Activated naive CD4-positive, alpha-beta T cell treated with anti-CD3 and anti-CD28 coated beads, Interleukin-2, amount 50 U/mL, for 16 hours (primary cell): ENCODE measurements around the gene SH3RF3.

Experiments
- DNase-seq: peaks from one replicate; pipeline ENCODE4 v3.0.0-alpha.2; 2020

SH3RF3 gene

DNA sequence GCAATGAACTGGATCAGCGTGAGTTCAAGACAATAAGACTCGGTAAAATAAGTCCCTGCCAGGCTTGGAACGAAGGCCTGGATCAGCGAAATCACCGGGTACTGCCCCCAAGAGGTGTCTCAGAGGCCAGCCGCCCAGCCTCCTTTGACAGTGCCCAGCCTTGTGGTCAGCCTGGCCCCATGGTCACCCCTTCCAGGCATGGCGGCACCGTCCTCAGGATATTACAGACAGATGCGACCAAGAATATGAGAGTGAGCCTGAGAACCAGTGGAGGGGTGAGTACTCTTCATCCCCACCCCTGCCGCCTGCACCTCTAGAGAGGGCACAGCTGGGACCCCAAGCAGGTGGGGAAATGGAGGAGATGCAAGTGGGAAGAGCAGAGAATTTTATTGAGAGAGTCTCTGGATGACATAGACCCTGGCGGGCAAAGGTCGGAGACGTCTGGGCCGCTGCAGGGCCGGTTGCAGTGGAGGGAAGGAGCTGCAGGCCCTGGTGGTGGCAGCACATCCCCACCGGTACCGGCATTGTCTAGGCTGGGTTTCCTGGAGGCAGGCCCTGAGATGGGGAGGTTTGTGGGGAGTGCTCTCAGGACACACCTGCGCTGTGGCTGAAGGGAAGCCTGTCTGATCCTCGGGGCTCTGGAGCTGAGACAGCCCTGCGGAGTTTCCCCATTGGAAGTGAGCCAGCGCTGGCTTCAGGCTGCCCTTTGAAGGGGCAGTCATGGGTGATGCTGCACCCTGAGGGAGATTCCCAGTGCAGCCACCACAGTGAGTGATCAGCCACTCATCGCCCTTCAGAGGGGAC is 294.8 kb downstream of the SH3RF3 start:
- DNase-seq, result no peak

DNA sequence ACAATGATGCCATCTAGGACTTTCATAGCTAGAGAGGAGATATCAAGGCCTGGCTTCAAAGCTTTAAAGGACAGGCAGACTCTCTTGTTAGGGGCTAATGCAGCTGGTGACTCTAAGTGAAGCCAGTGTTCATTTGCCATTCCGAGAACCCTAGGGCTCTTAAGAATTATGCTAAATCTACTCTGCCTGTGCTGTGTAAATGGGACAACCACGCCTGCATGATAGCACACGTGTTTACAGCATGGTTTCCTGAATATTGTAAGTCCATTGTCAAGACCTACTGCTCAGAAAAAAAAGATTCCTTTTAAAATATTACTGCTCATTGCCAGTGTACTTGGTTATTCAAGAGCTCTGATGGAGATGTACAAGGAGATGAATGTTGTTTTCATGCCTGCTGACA is 296.4 kb downstream of the SH3RF3 start:
- DNase-seq, result no peak

DNA sequence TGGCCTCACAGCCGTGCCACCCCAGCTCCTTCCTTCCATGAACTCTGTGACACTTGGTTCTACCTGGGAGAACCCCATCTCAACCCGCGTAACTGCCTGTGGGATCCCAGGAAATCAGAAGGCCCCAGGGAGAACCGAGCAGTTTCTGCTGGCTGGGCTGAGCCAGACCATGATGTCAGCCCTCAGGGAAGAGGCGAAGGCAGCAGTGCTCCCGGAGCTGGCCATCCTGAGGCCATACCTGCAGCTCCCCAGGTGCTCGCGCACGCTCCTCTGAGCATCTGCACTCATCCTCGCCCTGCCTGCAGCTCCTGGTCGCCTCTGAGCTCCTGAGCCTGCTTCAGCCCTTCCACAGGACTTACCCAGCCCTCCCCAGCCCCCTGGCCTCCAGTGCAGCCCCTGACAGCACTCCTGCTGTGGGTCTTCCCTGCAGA is 298.7 kb downstream of the SH3RF3 start:
- no peak for DNase-seq

DNA sequence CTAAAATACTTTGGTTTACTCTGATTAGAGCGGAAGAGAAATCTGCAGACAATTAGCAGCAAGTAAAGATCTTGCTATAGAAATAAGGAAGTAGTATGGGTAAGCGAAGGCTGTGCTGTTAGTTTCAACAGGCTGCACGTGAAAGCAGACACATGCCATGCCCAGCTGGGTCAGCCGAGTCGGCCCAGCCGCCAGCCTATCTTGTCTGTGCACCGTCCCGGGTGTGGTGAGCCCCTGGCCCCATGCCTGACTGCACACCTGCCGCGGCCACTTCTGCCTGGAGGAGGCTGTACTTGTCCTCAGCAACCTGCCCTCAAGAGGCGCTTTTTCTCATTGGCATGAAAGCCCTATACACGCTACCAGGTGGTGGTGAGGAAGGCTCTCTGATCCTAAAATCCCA is 299.3 kb downstream of the SH3RF3 start:
- no peak for DNase-seq

DNA sequence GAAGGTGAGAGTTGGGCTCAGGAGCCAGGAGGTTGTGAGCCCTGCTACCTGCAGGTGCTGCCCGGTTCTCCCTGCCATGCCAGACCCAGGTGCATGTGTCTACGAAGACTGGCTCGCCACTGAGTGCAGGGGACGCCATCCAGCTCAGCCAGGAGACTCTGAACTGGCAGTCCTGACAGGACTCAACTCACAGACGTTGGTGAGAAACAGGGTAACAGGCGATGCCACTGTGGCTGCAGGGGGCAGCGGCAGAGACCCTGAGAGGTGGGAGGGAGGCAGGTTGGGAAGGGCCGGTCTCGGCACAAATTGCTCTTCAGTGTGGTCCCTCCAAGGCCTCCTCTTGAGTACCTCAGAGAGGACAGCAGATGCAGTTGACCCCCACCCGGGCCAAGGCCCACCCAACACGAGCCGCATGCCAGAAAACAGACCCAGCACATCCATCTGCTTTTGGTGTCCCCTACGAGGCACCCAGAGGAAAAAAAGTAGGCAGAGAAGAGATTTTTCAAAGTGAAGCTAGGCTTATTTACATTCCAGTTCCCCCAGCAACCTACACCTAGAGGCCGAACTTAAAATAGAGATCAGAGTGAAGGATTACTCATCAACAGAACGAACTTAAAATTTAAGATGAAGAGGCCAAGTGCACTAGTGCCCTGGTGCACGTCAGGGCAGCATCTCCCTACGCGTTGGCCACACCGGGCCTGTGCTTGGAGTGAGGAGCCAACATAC is 300.0 kb downstream of the SH3RF3 start:
- no peak for DNase-seq

DNA sequence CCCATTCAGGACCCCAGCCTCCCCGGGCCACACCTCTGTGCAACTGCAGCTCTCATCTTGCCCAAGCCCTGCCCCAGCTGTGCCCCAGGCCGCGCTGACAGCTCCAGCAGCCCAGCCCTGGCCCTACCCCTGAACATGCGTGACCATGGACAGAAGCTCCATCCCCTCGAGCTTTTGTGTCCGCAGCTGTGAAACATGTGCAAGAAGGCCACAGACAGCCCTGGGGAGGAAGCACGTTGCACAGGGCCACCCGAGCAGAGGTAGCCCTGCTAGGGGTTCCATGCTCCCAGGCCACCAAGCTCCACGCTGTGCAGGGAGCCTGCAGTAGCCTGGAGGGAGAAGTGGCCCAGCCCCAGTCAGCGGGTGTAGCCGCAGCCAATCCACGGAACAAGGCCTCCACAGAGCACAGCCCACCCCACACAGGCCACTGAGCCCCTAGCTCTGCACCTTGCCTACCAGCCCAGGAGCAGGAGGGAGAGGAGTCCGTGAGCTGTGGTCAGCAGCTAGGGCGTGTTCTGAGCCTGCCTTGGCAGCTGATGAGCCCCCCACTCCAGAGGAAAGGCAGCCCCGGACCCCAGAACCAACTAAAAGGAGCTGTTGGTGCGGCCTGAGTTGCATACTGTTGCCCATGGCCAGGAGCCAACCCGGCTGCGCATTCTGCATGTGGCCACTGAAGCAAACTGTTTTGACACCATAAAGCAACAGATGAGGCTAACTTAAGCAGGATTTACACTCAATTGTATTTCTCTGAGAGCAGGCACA is 300.7 kb downstream of the SH3RF3 start:
- DNase-seq, result no peak

DNA sequence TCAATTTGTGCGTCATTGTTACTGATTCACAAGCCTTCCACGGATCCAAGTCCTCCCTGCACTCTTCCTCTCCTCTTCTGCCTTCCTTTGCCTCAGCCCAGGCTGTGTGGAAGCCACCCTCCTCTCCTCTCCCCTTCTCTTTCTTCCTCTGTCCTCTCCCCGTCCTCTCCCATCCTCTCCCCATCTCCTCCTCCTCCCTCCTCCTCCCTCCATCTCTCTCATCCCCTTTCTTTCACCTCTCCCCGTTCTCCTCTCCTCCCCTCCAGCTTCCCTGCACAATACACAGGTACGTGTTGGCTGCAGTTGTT is 301.3 kb downstream of the SH3RF3 start:
- no peak for DNase-seq

DNA sequence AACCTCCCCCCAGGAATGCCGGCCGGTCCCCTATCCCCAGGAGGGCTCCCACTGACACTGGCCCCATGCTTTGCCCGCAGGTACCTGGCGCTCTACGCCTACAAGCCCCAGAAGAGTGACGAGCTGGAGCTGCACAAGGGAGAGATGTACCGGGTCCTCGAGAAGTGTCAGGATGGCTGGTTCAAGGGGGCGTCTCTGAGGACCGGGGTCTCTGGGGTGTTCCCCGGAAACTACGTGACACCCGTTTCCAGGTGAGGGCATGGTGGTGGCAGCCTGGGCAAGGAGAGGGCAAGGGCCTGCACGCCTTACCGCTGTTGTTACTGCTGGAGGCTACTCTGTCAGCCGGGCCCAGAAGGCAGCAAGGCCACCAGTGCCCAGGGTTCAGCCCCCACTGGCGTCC is 303.4 kb downstream of the SH3RF3 start:
- no peak for DNase-seq

DNA sequence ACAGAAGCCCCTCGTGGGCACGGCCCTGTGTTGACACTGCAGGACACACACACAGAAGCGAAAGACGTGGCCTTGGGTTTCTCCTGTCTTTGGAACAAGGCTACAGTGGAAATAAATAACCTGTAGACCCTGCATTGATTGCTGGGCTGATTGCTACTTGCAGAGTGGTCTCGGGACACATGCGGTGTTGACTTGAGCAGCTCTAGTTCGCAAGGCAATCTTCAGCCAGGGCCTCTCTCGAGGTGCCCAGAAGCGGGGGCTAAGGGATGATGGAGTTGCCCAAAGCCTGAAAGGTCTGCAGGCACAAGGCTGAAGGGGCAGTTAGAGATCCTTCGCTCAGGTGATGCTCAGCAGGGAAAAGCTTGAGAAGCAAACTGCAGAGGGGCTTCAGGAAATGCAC is 304.5 kb downstream of the SH3RF3 start:
- no peak for DNase-seq

DNA sequence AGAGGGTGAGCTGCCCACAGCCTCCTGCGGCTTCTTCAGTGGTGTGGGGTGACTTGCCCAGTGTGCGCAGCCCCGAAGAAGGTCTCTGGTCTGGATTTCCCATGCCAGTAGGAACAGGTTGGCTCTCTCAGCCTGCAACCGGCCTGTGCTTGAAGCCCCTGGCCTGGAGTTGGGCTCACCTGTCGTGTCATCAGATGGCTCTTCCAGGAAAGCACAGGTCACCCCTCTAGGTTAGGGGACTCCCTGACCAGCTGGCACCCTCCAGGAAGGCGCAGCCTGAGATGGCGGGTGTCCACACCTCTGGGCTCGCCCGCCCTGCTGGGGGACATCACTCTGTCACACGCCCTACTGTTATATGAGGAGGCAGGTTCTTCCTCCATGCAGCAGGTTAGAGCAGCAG is 304.9 kb downstream of the SH3RF3 start:
- DNase-seq, result no peak

DNA sequence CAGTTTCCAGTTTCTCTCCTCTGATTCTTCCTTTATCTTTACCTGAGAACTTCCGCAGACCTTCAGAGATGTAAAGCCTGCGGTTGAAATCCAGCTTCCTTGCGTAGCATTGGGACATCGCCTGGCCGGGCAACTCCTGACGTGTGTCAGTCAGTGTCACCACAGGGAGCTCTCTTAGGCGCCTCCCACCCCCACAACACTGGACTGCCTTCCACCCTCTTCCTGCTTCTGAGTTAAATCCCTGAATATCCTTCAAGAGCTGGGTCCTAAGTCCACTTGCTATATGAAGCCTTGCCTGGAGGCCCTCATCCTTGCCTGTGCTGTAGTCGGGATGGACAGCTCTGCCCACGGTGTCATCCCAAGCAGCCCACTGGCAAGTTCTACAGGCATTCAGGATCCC is 305.3 kb downstream of the SH3RF3 start:
- DNase-seq, result no peak

DNA sequence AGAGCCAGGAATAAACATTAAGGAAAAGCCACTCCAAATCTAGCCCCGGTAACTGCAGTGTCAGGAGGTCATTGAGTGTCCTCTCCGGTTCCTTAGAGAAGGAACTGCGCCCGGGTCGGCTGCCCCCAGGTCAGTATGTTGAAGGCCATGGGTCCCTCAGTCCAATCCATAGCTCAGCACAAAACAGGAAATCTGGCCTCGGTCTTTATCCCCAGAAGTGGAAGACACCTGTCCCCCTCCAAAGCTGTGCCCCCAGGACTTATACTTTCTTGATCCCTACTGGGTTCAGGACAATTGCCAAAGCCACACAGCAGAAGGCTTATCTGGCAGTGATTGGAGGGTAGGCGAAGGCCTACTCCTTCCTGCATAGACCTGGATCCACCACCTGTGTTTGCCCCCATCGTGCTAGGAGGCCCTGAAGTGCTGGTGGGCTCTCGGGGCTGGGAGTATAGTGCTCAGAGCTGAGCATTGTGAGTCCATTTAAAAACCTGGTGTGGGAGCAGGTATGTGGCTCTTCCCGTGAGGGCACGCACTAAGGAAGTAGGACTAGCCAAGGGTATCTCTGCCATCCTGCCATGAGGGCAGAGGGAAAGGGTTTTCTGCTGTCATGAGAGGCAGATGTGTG is 306.2 kb downstream of the SH3RF3 start:
- DNase-seq, result no peak

DNA sequence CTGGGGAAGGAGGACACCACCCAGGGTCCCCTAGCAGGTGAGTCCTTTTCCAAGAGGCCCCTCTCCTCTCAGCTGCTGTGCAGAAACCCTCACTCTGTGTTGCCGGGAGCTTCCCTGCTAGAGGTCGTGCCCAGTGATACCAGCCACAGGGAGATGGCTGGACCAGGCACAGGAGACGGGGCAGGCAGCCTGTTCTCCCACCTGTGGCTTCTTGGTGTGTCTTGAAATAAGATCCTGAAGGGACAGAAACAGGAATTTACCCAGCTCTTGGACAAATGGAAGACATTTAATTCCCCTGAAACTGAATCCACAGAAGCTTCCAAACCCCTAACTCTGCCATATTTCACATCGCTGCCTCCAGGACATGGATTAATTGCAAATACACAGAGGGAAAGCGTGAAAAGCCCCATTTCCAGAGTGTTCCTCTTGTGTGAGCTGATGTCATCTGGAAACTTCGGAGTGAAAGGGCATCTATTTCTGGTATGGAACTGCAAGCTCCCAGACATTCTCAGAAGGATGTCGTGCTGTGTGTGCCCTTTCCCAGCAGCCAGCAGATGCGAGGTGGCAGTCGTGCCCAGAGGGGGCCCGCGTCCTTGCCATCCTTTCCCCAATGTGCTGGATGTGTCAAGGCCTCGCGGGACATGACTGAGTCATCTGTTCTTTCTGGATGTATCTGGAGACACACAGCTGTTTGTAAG is 307.0 kb downstream of the SH3RF3 start:
- no peak for DNase-seq

DNA sequence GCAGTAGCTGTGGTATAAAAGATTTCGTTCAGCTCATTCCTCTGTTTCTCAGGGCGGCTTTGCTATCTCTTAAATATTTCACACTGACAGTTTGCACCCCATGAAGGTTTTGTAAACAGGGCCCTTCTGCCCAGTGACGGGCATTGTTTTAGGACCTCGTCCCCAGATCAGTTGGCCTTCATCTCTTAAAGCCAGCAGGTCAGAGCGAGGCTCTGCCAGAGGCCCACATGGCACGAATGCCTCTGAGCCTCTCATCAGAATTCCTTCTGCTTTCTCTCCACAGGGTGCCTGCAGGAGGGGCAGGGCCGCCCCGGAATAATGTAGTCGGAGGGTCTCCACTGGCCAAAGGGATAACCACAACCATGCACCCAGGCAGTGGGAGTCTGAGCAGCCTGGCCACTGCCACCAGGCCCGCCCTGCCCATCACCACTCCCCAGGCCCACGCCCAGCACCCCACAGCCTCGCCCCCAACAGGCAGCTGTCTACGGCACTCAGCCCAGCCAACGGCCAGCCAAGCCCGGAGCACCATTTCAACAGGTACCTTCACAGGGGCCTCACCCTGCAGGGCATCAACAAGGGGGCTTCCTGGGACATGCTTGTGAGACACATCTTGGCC is 307.7 kb downstream of the SH3RF3 start:
- no peak for DNase-seq

DNA sequence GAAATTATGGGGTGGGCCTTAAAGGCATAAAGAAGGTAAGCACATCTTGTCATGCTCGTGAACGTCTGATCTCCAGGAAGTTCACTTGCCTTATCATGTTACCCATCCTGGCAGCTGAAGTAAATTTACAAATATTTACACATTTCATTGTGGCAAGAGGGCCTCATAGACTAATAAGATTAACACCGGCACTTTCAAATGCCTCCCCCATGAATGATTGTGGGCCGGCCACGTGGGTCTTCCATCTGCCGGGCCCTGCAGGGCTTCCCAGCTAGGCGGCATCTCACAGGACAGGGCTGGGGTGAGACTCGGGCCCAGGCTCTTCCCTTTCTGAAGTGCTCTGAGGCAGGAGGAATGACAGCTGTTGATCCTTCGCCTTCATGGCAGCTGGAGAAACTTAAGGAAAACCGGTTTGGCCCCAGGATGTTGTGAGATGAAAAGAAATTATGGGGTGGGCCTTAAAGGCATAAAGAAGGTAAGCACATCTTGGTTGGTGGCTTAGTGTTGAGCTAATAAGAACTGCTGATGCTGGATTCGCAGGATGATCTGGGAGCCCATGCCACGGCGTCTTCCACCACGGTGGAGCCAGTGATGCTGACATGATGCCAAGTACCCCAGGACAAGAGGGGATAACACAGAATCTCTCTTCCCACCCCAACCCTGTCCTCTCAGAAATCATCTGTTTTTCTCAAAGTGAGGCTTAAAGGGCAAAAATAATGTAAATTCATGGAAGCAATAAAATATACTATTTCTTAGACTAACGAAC is 308.5 kb downstream of the SH3RF3 start:
- no peak for DNase-seq

DNA sequence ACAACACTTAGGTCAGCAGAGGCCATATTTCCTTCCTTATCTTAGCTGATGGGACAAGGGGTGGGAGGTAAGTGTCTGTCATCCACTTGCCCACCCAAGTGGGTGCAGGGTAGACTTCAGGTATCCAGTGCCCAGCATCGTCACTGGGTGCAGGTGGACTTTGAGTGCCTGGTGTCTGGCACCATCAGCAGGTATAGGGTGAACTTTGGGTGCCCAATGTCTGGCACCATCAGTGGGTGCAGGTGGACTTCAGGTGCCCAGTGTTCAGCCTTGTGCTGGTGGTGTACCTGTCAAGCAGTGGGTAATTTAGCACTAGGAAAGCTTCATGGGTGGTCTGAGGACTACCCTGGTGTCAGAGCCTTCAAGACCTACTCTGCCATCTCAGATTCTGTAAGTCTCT is 309.1 kb downstream of the SH3RF3 start:
- no peak for DNase-seq

DNA sequence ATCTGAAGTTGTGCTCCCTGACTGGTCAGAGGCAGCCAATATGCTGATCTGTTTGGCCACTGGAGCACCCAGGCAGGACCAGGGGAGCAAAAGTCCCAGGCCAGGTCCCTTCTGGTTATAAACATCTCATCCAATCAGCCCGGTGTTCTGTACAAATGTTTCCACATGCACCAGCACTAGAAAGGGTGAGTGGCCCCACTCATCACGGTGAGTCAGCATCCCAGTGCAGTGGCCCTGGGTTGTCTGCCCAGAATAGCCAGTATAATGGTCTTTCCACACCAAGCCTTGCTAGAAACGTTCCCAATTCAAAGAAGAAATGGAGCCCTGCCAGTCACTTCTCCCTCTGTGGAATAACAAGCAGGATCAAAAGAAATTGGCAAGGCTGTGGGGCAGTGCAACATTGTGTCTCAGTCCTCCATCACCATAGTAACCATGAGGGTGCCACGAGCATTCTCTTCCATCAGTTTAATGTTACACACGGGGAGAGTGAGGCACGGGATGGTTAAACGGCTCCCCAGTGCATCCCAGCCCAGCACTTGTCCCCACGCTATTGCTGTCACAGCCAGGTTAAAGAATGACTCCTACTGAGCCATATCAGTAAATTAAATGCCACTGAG is 309.9 kb downstream of the SH3RF3 start:
- no peak for DNase-seq

DNA sequence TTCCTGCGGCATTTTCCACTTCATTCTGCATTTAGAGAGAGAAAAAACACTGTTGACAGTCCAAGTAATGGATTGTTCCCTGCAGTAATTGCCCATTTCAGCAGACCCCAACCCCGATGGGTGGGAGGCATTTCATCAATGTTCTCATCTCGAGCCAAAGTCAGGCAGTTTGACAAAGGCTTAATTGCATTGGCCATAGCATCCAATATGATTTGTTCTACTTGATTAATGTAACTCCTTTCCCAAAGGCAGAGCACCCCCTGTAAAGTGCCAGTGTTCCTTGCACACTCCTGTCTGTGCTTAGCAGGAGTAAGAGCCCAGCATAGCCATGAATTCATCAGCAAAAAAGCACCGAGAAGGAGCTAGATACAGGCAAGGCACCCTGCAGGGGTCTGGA is 310.4 kb downstream of the SH3RF3 start:
- DNase-seq, result no peak

DNA sequence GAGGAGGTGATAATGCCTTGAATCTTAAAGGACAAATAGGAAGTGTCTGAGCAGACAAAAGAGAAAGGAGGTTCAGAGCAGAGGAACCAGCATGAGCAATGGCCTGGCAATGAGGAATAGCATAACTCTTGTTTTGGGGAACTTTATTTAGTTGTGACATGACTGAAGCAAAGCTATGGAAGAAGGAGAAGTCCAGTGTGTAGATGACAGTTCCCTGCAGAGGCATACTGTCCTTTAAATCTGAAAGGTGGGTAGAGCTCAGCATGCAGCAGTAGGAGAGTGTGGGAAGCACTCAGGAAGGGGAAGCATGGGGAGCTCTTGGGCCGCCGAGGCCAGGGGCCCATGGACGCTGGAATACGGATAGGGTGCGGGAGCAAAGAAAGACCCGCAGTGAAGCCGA is 311.0 kb downstream of the SH3RF3 start:
- no peak for DNase-seq

DNA sequence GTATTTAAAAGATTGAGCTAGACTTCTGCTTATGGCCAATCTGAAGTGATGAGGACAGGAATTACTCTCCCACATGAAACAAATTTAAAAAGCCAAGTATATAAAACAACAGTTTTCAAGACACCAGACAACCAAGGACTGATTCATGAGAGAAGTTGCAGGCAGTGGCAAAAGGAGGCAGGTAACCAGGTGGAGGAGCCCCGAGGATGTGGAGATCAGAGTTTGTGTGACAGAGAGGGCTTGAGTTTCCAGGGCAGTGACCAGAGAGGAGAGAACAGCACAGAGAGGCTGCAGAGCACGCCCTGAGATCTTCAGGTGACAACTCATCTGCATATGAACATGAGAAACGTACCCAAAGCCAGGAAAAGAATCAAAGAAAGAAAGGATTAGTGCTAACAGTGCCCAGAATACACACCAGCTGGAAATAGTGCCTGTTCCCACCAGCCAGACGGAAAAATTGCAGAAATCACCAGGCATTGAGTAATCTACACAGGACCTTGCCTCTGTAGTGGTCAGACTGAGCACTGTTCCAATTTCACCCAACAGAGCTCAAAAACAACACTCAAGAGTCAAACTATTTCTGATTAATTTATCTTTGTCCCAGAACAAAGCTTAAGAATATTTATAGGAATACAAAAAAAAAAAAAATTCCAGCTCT is 311.6 kb downstream of the SH3RF3 start:
- DNase-seq, result no peak
